CD4-positive, alpha-beta T cell treated with Interferon gamma for 1 hour (primary cell): ENCODE data around the gene ANKRD27.
"Not testable (repeated sequence)": the region's sequence is repeated elsewhere in the genome, so short reads cannot be mapped to it uniquely, and the experiment has no call there.

Experiments
- DNase-seq: peaks from one replicate; pipeline ENCODE4 v3.0.0-alpha.2; 2020

Gene ANKRD27

GRCh38 chr19:32674931-32675719 is at the start of gene ANKRD27:
Gene ANKRD27, minus strand, starts transcription at chr19:32675180. Its CDS starts 16,165 bp downstream, at chr19:32659015.
- peak; percentile 97 for DNase-seq

DNA sequence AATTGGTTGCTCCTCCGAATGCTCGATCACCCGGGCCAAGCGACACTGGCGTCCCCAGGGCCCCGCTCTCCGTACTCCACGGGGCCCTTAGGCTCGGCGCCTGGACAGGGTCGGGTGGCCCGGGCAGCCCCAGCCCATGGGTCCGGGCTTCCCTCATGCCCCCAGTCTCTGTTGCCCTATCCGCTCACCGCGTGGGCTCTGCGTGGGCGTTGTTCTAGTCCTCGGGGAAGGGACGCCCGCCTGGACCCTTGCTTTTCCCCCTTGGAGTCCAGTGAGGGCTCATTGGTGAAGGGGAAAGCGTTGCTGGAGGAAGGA is 45.9 kb upstream of the ANKRD27 start:
- no peak for DNase-seq

- DNase-seq = no peak
Measured at GRCh38 chr19:32720216-32720935, 45.4 kb upstream of the ANKRD27 start.

GRCh38 chr19:32719611-32720059 is 44.7 kb upstream of the ANKRD27 start, which contains the start of gene TDRD12:
Gene TDRD12, plus strand, starts transcription at chr19:32719767. Its CDS starts 306 bp downstream, at chr19:32720073.
- DNase-seq = no peak

DNA sequence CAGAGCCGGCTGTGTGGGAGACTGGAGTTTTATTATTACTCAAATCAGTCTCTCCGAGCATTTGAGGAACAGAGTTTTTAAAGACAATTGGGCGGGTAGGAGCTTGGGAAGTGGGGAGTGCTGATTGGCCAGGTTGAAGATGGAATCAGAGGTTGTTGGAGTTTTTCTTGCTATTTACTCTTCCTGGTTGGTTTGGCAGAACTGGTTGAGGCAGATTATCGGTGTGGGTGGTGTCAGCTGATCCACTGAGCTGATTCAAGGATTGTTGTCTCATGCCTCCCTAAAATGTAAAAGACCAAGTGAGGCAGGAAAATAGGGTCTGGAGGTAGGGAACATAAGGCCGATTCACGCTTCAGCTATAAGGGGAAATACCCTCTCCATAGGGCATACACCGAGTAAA is 43.3 kb upstream of the ANKRD27 start:
- DNase-seq = no peak

- DNase-seq = no peak
Measured at GRCh38 chr19:32717496-32717895, 42.5 kb upstream of the ANKRD27 start.

DNA sequence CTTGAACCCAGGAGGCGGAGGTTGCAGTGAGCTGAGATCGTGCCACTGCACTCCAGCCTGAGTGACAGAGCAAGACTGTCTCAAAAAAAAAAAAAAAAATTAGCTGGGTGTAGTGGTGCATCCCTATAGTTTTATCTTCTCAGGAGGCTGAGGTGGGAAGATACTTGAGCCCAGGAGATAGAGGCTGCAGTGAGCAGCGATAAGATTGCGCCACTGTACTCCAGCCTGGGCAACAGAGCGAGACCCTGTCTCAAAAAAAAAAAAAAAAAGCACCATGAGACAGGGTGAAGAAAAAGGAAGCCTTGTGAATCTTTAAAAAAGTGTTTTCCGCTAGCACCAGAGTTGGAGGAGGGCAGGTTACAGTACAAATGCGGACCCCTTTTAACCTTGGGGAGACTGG is 41.2 kb upstream of the ANKRD27 start:
- not testable (repeated sequence) for DNase-seq

GRCh38 chr19:32711747-32712146 is 36.8 kb upstream of the ANKRD27 start:
- DNase-seq = no peak

GRCh38 chr19:32709032-32709431 is 34.1 kb upstream of the ANKRD27 start:
- DNase-seq = no peak

DNA sequence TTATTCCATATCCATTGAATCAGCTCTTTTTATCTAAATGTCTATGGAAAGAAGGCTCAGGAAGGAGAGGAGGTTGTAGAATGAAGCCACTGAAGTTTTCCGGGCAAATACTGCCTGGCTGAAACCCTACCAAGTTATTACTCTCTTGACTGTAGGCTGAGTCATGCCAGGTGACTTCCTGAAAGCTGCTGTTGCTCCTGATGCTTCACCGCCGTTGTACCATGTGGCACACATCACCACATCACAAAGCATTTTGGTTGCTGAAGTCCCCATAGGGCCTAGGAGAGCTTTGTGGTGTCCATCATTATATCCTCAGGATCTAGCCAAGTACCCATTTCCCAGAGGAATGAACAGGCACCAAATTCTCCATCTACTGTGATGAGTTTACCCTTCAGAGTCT is 33.5 kb upstream of the ANKRD27 start:
- DNase-seq = no peak

GRCh38 chr19:32704006-32704405 is 29.0 kb upstream of the ANKRD27 start:
- DNase-seq = not testable (repeated sequence)

GRCh38 chr19:32702010-32702409 is 27.0 kb upstream of the ANKRD27 start:
- no peak for DNase-seq

- DNase-seq = not testable (repeated sequence)
Measured at GRCh38 chr19:32700129-32700528, 25.1 kb upstream of the ANKRD27 start.

GRCh38 chr19:32696771-32697170 is 21.8 kb upstream of the ANKRD27 start:
- DNase-seq = peak; percentile 24

DNA sequence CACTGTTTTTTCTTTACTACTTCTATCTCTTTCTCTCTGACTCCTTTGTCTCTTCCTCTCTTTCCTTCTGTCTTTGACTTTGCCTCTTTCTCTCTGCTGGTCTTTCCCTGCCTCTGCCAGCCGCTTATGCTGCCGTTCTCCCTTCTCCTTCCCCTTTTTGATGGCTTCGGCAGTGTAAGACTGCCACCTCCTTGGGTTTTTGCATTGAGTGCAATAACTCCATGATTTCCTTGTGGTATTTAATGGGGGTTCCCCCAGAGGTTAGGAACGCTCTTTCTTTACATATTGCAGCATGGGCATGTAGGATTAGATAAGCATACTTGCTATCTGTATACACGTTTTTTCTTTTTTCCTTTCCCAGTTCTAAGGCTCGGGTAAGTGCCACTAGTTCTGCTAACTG is 20.5 kb upstream of the ANKRD27 start:
- DNase-seq = not testable (repeated sequence)

- DNase-seq = not testable (repeated sequence)
Measured at GRCh38 chr19:32694851-32695250, 19.9 kb upstream of the ANKRD27 start.

DNA sequence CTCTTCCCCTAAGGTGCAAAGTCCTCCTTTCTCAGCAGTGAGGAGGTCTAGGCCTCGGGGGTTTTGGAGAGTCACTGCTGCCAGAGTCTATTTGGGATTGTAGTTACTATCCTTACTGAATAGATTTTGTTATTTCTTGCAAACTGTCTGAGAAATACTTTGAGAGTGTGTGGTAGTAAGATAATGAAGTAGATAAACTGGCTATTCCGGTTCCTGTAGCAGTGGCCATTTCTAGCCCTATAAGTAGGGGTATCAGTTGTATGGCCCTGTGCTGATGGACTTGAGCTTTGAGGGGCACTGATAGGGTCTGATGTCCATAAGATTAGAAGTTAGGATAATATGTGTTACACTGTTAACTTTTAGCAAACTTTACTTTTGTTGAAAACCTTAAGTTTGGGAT is 19.3 kb upstream of the ANKRD27 start:
- DNase-seq = not testable (repeated sequence)

GRCh38 chr19:32693151-32694108 is 18.4 kb upstream of the ANKRD27 start:
- DNase-seq = peak; percentile 45

DNA sequence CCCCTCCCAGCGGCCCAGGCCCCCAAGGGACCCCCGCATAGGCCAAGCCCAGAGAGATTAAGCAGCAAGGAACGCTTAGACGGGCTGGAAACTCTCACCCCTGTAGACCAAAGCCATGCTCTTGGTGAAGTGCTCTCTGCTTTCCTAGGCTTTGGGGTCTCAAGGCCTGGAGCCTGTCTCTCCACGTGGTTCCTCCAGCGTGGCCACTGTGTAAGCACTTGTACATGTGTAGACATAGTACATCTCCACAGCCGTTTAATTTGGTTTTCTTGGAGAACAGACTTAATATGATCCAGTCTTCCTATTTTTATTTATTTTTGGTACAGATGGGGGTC is 17.7 kb upstream of the ANKRD27 start:
- DNase-seq = no peak

GRCh38 chr19:32691952-32692726 is 17.2 kb upstream of the ANKRD27 start:
- peak; percentile 57 for DNase-seq

GRCh38 chr19:32691291-32691951 is 16.4 kb upstream of the ANKRD27 start, which contains the start of gene NUDT19:
Gene NUDT19, plus strand, starts transcription at chr19:32691821. Its CDS starts 140 bp downstream, at chr19:32691961.
- peak; percentile 72 for DNase-seq

GRCh38 chr19:32688311-32688710 is 13.3 kb upstream of the ANKRD27 start:
- no peak for DNase-seq
